M059J (cell line): ENCODE data around the gene NCLN. TPM values are rescaled to one million over a fixed set of nuclear protein-coding genes. Genes with fewer than 3 reads are reported as not detected.
"Not testable (repeated sequence)": the region's sequence is repeated elsewhere in the genome, so short reads cannot be mapped to it uniquely, and the experiment has no call there.

Experiments
- DNase-seq: peaks from one replicate; pipeline ENCODE4 v3.0.0-alpha.2; 2012; ENCODE audit warnings: low read depth
- total RNA-seq: library from RNA; depleted of rRNA; stranded (reverse); fragments of >200 nt; shearing (Covaris generic); gene quantifications from 2 replicates; pipeline ENCODE4 v1.2.3, GENCODE V29; 2014

The NCLN gene
- total RNA-seq, 1 experiment from 2014 or later: 76.1 TPM

DNA sequence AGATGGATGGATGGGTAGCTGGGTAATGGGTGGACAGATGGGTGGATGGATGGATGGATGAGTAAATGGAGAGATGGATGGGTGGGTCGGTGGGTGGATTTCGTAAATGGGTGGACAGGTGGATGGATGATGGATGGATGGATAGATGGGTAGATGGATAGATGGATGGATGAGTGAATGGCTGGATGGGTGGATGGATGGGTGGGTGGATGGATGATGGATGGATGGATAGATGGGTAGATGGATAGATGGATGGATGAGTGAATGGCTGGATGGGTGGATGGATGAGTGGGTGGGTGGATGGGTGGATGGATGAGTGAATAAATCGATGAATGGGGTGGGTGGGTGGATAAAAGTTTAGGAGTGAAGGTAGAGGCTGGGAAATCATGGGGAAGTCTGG lies 31.3 kb upstream of the NCLN start:
- not testable (repeated sequence) for DNase-seq

GRCh38 chr19:3154957-3155736 lies 30.6 kb upstream of the NCLN start:
- peak; percentile 100 for DNase-seq

- DNase-seq: no peak
Measured at GRCh38 chr19:3157096-3157845, 28.5 kb upstream of the NCLN start.

DNA sequence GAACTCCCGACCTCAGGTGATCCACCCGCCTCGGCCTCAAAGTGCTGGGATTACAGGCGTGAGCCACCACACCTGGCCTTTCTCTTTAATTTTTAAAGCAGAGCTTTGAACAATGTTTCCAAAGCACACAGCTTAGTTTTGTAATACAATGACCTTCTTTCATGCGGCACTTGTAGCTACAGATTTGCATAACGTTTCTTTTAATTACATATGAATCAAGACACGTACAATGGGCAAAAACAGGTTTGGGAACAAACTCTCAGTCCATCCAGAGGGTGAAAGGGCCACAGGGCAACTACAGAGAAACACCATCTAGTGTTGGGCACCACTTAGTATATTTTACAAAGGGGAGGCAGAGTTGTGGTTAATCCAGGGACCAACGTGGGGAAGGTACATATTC lies 26.2 kb upstream of the NCLN start:
- no peak for DNase-seq

GRCh38 chr19:3160219-3160618 lies 25.5 kb upstream of the NCLN start:
- no peak for DNase-seq

- DNase-seq: peak; percentile 63
Measured at GRCh38 chr19:3161453-3161852, 24.3 kb upstream of the NCLN start.

DNA sequence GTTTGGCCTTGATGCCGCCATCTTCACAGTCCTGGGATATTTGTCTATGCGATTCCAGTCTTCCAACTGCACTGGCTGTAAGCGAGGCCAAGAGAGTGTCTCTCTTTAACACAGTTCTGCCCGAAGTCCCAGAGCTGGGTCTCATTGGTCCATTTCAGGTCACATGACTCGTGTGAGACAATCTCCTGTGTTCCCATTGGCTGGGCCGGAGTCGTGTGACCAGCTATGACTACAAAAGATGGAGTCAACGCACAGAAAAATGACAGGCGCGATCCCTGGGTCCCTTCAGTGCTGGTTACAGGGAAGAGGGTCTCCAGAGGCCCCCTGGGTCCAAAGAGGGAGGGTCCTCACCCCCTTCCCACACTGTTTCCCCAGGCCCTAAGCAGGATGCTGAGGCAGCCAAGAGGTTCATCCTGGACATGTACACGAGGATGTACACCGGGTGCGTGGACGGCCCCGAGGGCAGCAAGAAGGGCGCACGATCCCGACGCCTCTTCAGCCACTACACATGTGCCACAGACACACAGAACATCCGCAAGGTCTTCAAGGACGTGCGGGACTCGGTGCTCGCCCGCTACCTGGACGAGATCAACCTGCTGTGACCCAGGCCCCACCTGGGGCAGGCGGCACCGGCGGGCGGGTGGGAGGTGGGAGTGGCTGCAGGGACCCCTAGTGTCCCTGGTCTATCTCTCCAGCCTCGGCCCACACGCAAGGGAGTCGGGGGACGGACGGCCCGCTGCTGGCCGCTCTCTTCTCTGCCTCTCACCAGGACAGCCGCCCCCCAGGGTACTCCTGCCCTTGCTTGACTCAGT lies 23.1 kb upstream of the NCLN start:
- peak; percentile 58 for DNase-seq

DNA sequence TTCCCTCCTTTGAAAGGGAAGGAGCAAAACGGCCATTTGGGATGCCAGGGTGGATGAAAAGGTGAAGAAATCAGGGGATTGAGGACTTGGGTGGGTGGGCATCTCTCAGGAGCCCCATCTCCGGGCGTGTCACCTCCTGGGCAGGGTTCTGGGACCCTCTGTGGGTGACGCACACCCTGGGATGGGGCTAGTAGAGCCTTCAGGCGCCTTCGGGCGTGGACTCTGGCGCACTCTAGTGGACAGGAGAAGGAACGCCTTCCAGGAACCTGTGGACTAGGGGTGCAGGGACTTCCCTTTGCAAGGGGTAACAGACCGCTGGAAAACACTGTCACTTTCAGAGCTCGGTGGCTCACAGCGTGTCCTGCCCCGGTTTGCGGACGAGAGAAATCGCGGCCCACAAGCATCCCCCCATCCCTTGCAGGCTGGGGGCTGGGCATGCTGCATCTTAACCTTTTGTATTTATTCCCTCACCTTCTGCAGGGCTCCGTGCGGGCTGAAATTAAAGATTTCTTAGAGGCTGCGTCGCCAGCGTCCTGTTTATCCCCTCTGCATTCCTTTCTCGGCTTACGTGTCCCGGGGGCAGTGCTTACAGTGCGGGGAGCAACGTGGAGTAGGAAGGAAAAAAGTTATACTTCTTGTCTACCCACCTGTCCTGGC lies 22.4 kb upstream of the NCLN start:
- DNase-seq: peak; percentile 69

DNA sequence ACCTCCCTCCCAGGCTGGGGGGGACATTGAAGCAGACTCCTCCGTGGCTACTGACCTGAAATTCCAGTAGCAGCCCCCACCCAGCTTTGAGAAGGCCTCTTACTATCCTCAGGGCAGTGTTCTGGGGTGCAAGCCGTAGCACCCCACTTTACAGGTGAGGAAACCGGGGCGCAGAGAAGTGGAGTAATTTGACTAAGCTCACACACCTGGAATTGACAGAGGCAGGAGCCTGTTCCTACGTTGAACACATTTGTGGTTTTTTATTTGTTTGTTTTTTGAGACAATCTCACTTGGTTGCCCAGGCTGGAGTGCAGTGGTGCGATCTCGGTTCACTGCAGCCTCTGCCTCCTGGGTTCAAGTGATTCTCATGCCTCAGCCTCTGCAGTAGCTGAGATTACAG lies 21.8 kb upstream of the NCLN start:
- DNase-seq: no peak

GRCh38 chr19:3167533-3168272 lies 18.0 kb upstream of the NCLN start:
- no peak for DNase-seq

DNA sequence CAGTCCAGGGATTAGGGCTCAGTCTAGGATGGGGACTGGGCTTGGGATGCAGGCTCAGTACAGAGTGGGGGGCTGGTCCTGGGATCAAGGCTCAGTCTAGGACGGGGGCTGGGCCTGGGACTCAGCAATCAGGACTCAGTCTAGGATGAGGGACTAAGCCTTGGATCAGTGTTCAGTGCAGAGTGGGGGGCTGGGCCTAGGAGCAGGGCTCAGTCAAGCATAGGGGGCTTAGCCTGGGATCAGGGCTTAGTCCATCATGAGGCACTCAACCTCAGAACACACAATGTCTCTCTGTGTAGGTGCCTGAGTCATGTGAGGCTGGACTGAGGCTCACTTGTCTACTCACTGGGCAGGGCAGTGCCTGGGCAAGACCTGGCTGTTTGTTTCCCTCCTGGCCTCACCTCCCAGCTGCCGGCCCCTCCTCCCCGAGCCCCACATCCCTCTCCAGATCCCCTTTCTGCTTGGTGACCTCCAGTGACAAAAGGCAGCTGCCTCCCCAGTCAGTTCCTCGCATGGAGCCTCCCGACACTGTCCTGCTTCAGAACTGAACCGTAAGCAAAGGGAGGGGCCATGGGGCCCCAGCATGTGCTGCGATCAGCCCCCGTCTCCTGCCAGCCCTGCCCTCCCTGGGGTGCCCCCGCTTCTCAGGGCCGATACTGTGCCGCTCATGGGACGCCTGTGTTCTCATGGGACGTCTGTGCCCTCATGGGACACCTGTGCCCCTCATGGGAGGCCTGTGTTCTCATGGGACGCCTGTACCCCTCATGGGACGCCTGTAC lies 13.6 kb upstream of the NCLN start:
- no peak for DNase-seq

DNA sequence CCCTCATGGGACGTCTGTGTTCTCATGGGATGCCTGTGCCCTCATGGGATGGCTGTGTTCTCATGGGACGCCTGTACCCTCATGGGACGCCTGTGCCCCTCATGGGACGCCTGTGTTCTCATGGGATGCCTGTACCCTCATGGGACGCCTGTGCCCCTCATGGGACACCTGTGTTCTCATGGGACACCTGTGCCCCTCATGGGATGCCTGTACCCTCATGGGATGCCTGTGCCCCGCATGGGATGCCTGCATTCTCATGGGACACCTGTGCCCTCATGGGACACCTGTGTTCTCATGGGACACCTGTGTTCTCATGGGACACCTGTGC lies 13.1 kb upstream of the NCLN start:
- DNase-seq: not testable (repeated sequence)

GRCh38 chr19:3175781-3176714 lies 9.7 kb upstream of the NCLN start:
- peak; percentile 92 for DNase-seq

- DNase-seq: peak; percentile 88
Measured at GRCh38 chr19:3176715-3177501, 8.8 kb upstream of the NCLN start.

DNA sequence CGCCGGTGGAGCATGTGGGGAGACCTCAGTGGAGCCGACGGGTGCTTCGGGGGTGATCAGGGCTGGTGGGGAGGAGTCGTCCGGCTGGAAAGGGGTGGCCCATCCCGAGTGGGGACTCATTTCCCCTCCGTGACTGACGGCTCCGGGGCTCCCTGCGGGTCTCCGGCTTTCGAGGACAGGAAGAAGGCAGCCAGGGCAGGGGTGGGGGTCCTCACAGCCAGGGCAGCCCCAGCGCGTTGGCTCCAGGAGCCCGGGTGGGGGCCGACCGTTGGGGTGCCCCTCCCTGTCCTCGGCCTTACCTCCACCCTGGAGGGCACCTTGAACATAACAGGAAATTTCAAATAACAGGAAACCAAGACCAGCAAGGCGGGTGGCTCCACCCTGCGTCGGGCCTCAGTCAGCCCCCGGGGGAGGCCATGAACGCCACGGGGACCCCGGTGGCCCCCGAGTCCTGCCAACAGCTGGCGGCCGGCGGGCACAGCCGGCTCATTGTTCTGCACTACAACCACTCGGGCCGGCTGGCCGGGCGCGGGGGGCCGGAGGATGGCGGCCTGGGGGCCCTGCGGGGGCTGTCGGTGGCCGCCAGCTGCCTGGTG lies 7.3 kb upstream of the NCLN start, which contains the start of gene S1PR4:
Gene S1PR4, plus strand, starts transcription at position 393 of the 596 bp plus-strand sequence. Its CDS starts 24 bp downstream, at position 417.
- no peak for DNase-seq

DNA sequence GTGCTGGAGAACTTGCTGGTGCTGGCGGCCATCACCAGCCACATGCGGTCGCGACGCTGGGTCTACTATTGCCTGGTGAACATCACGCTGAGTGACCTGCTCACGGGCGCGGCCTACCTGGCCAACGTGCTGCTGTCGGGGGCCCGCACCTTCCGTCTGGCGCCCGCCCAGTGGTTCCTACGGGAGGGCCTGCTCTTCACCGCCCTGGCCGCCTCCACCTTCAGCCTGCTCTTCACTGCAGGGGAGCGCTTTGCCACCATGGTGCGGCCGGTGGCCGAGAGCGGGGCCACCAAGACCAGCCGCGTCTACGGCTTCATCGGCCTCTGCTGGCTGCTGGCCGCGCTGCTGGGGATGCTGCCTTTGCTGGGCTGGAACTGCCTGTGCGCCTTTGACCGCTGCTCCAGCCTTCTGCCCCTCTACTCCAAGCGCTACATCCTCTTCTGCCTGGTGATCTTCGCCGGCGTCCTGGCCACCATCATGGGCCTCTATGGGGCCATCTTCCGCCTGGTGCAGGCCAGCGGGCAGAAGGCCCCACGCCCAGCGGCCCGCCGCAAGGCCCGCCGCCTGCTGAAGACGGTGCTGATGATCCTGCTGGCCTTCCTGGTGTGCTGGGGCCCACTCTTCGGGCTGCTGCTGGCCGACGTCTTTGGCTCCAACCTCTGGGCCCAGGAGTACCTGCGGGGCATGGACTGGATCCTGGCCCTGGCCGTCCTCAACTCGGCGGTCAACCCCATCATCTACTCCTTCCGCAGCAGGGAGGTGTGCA lies 6.6 kb upstream of the NCLN start:
- DNase-seq: no peak

- no peak for DNase-seq
Measured at GRCh38 chr19:3179739-3180293, 5.9 kb upstream of the NCLN start.
